T-helper 1 cell treated with Interleukin-12 subunit alpha and Interleukin-12 subunit beta and Interleukin-4 antibody, amounts not matched to agents 30 ng/mL and 1 ng/mL, for 36 hours (primary cell): Measurements from ENCODE around the gene DDX17. TPM values are rescaled to one million over a fixed set of nuclear protein-coding genes. Genes with fewer than 3 reads are reported as not detected.
"Not testable (repeated sequence)": the region's sequence is repeated elsewhere in the genome, so short reads cannot be mapped to it uniquely, and the experiment has no call there.

Experiments used
- intact Hi-C: fragments of 100-400 bp; cut with micrococcal nuclease; formaldehyde crosslinking; loops from one replicate; pipeline ENCODE4 v1.15.1; 2024
- total RNA-seq: library from RNA; stranded (reverse); gene quantifications from 2 replicates; pipeline ENCODE4 v1.2.3, GENCODE V29; 2022

Gene DDX17
- total RNA-seq, 1 donor from 2014 or later = 435 TPM

DNA sequence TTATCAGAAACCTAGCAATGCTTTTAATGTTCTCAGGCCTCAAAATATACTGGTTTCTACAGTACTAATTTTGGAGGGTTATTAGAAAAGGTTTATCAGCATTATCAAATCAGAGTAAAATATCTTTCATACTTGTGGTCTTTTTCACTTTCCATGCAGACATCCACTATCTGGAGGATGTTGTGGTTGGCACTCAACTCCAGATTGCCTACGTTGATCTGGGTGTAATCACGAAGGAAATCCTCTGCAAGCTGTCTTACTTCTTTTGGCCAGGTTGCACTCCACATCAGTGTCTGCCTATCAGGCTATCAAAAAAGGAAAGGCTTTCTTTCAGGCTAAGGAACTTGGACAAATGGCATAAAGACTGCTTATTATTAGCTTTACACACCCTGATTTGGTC is 11.6 kb downstream of the DDX17 start:
- intact Hi-C loops = no loop called here

DNA sequence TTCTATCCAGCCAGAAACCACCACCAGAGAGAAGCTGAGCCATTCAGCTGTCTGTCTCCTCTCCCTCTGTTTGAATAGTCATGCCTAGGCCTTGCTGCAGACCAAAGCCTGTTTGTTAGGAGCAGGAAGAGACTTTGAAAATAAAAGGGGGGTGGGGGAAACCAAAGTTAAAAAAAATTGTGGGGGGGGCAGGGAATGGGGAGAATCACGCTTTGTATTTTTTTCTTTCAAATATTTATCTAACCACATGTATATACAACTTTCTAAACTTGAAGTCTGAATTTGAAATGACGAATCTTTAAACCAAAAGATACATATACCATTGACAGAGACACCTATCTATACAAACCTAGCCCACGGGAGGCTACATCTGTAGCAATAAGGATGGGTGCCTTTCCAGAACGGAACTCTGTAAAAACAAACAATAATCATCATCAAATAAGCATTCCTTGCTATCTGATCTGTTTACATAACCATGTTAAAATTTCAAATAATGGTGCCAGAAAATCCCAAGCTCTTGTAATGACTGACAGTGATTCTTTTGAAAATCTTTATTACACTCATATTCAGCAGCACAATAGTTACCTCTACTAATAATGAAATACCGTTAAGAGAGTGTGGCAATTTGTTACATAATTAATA is 14.3 kb downstream of the DDX17 start:
- intact Hi-C loops = loop anchor here (2.0 kb wide), 1 partner anchor 13 kb away; no protein-coding TSS in a partner anchor

DNA sequence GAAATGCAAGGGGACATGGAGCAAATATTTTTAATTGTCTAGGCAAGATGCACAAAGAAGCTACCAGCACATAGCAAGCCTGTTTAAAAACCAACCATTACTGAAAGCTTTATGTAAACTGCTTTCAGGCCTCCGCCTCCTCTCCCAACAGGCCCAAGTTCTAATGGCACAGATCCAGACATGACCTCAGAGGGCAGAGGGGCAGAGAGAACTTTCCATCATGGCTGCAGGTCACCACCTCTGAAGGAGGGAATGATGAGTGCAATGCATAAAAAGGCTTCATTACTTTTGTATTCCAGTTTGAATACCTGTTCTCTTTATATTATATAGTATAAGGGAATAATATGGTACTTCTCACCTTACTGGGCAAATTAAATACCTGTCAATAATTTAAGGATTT is 15.2 kb downstream of the DDX17 start:
- intact Hi-C loops = loop anchor here (2.0 kb wide), 1 partner anchor 14 kb away; no protein-coding TSS in a partner anchor

DNA sequence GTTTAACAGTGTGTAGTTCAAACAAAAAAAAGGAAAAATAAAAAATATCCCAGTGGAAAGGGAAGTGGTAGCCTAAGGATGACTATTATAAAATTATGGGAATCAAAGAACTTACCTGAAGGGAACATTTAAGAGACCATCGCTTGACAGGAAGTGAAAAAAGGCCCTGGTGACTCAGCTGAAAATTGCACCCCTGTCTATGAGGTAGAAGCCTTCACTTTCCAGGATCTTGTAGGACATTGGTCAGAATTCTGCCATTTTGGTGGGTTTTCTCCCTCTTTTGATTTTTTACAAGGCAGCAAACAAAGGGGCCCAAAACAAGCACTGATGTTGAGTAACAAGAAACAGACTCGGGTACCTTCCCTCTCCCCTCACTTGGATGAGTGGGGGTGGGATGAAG is 15.6 kb downstream of the DDX17 start:
- intact Hi-C loops = loop anchor here (2.0 kb wide), 1 partner anchor 14 kb away; no protein-coding TSS in a partner anchor

DNA sequence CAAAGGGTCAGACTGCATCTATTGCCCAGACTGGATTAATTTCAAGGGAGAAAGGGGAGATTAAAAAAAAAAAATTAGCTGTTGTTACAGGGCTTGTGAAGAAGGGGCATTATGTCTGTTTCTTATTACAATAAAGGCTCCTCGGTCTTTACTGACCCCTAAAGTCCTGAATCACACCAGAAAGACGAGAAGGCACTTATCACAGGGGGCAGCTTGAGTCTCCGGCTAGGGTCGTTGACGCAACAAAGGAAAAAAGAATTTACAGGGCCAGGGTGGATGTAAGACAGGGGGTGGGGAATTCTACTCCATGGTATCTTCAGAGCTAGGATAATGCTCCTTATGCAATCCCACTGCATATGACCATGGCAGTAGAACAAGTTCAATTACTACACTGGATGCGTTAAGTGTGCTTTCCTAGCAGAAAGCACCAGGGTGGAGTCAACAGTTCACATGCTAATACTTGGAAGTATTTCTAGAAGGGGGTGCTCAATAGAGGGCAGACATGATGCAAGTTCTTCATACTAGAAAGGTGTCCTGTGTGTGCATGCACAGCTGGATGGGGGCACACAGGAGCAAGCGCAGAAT is 16.5 kb downstream of the DDX17 start:
- intact Hi-C loops = loop anchor here (2.0 kb wide), 1 partner anchor 15 kb away; no protein-coding TSS in a partner anchor

DNA sequence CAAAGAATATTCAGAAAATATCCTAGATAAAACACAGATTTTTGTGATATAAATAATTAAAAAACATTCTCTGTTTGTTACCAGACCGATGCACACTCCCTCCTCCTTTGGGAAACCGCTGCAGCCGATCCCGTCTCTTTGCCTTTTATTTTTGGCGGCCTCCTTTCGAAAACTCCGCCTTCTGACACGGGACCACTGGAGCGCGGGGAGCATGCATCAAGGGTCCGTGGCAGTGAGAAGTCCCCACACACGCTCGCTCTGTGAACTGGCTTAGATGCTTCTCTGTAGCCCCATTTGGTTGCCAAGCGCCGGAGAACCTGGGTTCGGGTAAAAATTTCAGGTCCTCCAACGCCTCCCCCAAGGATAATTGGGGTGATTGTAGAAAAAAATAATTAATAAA is 17.0 kb downstream of the DDX17 start:
- intact Hi-C loops = no loop called here

DNA sequence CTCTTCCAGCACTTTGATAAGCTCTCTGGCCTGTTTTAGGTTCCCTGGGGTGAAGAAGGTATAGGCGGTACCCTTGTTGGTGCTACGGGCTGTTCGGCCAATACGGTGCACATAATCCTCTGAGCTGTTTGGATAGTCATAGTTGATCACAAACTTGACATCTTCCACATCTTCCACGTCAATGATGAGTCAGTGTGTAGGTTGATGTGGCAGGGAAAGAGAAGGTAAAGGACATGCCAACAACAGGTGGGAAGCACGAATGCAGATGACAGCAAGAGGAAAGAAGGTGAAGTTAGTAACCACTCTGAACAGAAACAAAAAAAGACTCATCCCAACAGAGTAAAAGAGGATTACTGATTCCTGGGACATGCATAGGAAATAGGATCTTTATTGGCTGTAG is 18.2 kb downstream of the DDX17 start:
- intact Hi-C loops = no loop called here

DNA sequence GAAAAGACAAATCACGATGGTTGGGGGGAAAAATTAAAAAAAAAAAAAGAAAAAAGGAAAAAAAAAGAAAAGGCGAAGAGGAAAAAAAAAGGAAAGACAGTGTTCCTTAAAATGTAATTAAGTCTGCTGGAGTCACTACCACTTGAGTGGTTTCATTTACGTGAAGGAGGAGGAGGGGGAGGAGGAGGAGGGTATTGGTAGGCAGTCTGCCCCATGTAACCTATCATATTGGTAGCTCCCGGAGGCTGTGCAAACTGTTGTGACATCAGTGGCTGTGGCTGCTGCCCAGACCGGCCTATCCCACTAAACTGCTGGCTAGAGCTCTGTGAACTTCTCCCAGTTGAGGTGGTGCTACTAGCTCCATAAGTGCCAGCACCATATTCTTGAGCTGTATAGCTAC is 20.3 kb downstream of the DDX17 start:
- intact Hi-C loops = no loop called here

DNA sequence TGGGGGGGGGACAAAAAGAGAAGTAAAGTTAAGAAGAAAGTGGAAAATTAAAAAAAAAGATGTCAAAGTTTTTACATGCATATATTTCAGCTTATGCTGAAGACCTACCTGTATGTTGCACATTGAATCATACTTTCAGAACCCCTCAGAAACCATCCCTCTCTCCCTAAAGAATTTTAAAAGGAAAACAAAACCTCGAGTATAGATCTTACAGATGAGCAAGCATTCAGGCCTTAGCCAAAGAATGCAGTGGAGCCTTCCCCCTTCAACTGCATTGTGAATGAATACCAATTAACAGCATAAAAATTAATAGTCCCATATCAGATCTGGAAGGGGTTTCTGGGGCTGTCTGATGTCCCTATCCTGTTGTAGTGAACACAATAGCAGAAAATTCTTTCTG is 21.9 kb downstream of the DDX17 start:
- intact Hi-C loops = no loop called here

DNA sequence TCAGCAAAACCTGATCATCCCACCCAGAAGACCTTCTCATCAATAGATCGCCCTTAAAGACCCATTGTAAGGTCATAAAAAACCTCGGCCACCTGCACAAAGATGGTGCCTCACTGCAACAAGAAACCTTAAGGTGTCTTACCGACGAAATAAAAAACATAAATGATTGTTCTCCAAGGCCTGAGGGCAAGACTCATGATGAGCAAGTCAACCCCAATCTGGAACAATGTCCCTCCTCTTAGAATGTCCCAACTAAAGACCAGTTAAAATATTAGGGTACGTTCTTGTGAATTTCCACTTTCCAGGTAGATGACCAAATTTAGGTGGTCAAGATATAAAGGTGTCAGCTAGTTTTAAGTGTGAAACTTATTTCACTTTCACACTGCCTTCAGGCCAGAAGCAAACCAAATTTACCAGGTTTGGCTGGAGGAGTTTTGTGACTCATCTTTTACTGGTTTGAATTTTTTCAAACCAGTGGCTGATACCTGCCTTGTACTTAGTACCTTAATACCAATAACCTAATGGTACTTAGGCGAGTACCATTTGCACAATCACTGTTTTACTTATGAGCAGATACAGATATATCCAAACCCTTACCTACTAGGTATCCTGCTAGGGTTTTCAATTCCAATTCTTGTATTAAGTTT is 23.3 kb downstream of the DDX17 start:
- intact Hi-C loops = no loop called here

DNA sequence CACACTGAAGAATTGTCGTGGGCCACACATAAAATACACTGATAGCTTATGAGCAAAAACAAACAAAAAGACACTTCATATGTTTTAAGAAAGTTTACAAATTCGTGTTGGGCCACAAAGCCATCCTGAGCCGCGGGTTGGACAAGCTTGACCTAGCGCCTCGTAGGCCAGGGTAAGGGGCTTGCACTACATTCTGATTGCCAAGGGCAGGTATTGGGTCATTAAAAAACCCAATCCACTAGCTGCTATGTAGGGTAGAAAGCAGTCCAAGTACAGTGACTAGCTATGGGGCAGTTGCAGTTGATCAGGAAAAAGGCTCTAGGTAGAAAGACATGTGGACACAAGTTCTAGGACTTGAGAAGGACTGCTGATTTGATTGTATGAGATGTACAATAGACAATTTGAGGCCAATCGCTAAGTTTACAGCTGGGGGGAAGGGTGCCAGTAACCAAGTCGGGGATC is 24.2 kb downstream of the DDX17 start:
- intact Hi-C loops = no loop called here

DNA sequence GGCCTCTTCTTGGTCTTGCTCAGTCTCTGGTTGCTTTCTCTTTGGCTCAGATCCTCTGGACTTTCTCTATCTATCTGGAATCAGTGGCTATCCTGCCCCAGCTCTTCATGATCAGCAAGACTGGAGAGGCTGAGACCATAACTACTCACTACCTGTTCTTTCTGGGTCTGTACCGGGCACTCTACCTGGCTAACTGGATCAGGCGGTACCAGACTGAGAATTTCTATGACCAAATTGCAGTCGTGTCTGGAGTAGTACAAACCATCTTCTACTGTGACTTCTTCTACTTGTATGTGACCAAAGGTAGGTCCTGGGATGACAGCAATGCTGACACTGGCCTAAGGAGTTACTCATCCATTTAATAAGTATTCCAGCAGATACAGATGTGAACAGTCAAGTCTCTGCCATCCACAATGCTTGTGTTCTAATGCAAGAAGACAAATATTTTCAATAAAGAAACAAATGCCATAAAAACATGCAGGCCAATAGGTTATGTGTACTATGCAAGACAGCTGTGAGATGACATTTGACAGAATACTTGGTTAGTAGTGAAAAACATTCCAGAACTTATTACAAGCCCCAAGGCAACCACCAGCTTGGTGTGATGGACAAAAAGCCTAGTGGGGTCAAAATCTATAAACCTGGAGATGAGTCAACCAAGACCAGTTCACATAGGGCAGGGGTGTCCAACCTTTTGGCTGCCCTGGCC is 24.8 kb downstream of the DDX17 start:
- intact Hi-C loops = no loop called here

DNA sequence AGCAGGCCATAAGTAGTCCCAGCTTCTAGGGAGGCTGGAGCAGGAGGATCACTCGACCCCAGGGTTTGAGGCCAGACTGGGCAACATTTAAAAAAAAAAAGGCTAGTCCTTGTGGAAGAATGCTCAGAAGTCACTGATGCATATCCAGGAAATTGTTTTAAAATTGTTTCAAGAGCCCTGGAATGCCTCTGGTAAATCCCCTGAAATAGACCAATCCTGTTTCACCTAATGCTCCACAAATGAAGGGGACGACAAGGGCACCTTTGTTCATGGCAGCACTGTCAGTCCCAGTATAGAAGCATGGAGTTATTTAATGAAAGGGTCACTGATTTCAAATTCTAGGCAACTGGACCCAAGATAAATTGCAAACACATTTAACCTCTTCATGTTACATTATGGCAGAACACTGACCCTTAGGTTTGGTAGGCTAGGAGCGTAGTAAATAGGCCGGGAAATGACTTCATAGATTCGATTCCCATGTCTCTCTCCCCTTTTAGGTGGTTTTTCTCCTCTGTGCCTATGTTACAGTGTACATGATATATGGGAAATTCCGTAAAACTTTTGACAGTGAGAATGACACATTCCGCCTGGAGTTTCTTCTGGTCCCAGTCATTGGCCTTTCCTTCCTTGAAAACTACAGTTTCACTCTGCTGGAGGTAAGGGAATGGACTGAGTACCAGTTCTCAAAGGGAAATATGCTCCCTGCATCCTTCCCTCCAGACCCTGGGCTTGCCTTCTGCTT is 26.8 kb downstream of the DDX17 start:
- intact Hi-C loops = no loop called here

DNA sequence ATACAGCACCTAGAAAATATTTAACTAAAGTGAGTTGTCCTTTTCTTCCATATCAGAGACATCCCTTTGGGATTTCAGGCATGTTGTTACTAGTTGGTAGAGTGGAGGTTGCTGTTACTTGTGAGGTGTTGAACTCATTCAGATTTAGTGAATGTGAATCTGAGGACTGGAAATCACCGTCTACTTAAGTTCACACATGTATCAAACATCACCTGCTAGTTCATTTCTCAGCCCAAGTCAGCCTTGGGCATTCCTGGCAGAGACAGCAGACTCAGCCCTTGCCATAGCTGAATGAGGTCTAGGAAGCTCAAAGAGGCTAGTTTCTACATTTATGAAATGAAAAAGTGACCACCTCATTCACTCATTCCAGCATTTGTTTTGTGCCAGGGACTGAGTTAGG is 28.5 kb downstream of the DDX17 start:
- intact Hi-C loops = no loop called here

DNA sequence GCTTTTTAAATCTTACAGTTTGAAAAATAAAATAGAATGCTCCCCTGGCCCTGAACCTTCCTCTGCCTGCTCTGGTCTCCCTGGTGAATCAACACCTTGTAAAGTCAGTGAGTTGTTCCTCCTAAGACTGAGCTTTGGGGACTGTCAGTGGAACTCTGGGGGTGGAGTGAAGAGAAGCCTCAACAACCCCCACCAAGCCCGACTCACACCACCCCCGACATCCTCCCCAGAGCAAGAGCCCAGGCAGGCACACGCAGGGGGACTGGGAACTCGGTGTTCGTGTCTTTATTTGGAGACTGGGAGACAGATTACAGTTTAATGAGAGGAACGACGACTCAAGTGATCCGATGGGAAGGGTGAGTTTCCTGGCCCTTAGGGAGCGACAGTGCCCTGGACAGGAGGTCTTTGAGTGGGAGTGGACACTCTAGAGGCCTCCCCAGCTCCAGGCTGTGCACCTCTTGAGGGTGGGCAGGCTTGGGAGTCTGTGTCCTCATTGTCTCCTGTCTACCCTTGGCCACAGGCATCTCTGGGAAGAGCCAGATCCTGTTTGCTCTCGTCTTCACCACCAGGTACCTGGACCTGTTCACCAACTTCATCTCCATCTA is 32.0 kb downstream of the DDX17 start:
- intact Hi-C loops = no loop called here

DNA sequence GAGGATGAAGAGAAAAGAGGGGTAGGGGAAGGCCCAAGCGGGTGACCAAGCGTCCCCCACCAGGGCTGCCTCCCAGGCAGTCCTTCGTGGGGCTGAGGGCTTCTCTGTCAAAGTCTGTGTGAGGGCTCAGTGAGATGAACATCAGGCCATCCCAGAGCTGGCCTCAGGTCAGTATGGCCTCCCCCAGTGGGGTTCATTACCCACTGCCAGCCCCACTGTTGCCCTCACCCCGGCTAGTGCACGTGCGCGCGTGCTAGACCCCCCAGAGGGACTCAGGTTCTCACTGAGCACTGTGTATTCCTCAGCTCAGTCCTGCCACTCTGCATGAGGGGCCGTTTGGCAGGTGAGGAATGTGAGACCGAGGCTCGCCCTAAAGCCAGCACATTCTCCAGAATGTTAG is 34.9 kb downstream of the DDX17 start:
- intact Hi-C loops = no loop called here

DNA sequence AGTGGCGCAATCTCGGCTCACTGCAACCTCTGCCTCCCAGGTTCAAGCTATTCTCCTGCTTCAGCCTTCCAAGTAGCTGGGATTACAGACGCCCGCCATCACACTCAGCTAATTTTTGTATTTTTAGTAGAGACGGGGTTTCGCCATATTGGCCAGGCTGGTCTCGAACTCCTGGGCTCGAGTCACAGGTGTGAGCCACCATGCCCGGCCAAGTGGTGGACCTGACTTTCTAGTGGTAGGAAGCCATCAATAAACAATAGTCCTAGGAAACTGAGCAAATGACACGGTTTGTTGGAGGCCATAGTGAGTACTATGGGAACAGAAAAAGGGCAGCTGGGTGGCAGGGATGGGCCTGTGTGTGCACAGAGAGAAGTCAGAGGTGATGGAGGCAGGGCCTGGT is 35.9 kb downstream of the DDX17 start:
- intact Hi-C loops = not testable (repeated sequence)

DNA sequence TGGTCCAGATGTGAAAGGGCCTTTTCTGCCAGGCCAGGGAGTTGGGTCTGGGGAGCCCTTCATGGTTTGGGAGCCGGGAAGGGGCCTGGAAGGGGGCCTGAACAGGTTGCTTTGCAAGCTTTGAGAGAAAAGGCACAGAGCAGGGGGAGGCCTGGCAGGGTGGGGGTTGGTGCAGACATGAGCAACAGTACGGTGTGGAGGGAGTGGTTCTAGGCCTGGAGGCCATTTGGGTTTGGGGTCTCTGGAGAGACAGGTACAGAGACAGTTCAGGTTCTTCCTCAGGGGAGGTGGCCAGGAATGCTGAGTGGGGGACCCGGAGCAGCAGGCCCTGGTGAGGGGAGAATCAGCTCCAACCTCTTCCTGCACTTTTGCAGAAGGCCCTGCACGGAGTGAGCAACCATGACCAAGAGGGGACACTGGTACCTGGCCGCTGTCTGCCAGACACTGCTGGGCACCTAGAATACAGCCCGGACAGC is 36.8 kb downstream of the DDX17 start:
- intact Hi-C loops = loop anchor here (5.0 kb wide), 1 partner anchor 152 kb away; the partner anchor contains the start of gene CSNK1E

DNA sequence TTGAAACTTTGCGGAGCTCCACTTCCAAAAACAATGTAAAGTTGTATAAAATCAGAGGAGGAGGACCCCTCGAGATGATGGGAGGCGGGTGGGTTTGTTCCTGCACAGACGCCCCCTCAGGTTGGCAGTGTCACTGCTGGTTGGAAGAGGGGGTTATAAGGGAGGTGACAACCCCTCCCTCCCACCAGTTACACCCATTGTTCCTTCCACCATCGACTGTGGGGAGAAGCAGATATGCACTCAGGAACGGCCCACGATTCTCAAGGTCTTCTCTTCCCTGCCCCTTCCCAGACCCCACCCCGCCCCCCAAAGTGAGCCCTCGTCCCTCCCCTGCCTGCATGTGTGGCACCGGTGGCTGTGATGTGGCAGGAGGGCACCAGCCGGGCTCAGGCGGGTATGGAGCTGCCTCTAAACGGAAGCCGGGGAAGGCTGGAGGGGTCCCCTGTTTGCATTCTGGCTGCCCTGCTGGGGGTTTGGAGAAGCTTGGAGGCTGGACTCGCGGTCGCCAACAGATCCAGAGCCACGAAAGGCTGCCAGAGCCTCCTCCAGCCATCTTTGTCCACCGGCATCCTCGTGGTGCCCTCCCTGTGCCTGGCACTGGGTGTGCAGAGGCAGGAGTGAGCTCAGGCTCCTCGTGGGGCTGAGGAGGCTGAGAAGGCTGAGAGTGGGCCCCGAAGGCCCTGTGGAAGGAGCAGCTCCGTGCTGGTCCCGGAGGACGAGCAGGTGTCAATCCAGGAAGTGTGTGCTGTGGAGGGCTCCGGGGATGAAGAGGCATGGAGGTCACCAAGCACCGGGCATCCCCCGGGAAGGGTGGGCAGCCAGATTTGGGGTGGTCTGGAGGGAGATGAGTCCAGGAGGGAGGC is 37.4 kb downstream of the DDX17 start:
- intact Hi-C loops = loop anchor here (5.0 kb wide), 1 partner anchor 151 kb away; the partner anchor contains the start of gene CSNK1E
